Activated naive CD4-positive, alpha-beta T cell treated with anti-CD3 and anti-CD28 coated beads, Interleukin-2, amount 50 U/mL, for 72 hours (primary cell): Measurements from ENCODE around the gene KIAA1143. TPM values are rescaled to one million over a fixed set of nuclear protein-coding genes. Genes with fewer than 3 reads are reported as not detected.

Experiments used
- ATAC-seq, 2 donors: fragments of 150-1000 bp; cut with Tn5 transposase; 2 replicates each; pipeline ENCODE4 v1.10.0; 2021; ENCODE audit warnings: mild to moderate bottlenecking in 2 of 2, moderate library complexity in 2 of 2
- DNase-seq, 2 donors: peaks; one replicate each; pipeline ENCODE4 v3.0.0; 2021 to 2022; ENCODE audit warnings: low spot score in 2 of 2
- H3K27ac Mint-ChIP-seq, 2 donors: one replicate each; pipeline ENCODE4 v1.8.0; 2022; ENCODE audit warnings: mild to moderate bottlenecking in 2 of 2, mixed read lengths in 2 of 2
- H3K36me3 Mint-ChIP-seq, 2 donors: one replicate each; pipeline ENCODE4 v1.8.0; 2022; ENCODE audit warnings: mixed read lengths in 2 of 2
- H3K9me3 Mint-ChIP-seq, 2 donors: one replicate each; pipeline ENCODE4 v1.8.0; 2022; ENCODE audit warnings: mixed read lengths in 2 of 2
- total RNA-seq, 2 donors: library from RNA; stranded (reverse); gene quantifications; one replicate each; pipeline ENCODE4 v1.2.3, GENCODE V29; 2022

KIAA1143 gene
- total RNA-seq, 2 donors from 2014 or later: 20.2 to 31.3 TPM

GRCh38 chr3:44712455-44713075 is 48.9 kb downstream of the KIAA1143 start, which contains the start of gene ZNF502:
Gene ZNF502, plus strand, starts transcription at chr3:44712660. Its CDS starts 7,602 bp downstream, at chr3:44720262.
- H3K9me3 Mint-ChIP-seq: peaks cover 16 to 37% of the 10 kb centered on the region in 2 donors

More at GRCh38 chr3:44712455-44713075, 48.9 kb downstream of the KIAA1143 start, which contains the start of gene ZNF502:
- DNase-seq: peak; percentile 46 to 62
- H3K36me3 Mint-ChIP-seq: peaks cover 52 to 63% of the 10 kb centered on the region in 2 donors
- H3K27ac Mint-ChIP-seq: peak within 1 kb of the TSS; percentile 74 to 89
- peak; percentile 77 to 94 for ATAC-seq

Other genes with a start within 250 kb of the KIAA1143 start
- gene ZKSCAN7, start 206.4 kb downstream of the KIAA1143 start, total RNA-seq: 1 to 10 TPM in 1 of 2 donors, under 1 TPM in 1; 0.97 to 2.4 TPM
- gene ZNF660, start 176.7 kb downstream of the KIAA1143 start, total RNA-seq: 1 to 10 TPM in 1 of 2 donors, under 1 TPM in 1; 0.23 to 1.1 TPM
- 1 to 10 TPM; 8.1 to 9.6 TPM for gene ZNF197, start 136.6 kb downstream of the KIAA1143 start, total RNA-seq
- 1 to 10 TPM; 1.0 to 3.5 TPM for gene ZNF35, start 112.9 kb downstream of the KIAA1143 start, total RNA-seq
- 1 to 10 TPM; 1.1 to 1.5 TPM for gene ZNF502, start 49.0 kb downstream of the KIAA1143 start, total RNA-seq
- 1 to 10 TPM in 1 of 2 donors, under 1 TPM in 1; 0.64 to 1.4 TPM for gene ZNF501, start 32.0 kb downstream of the KIAA1143 start, total RNA-seq
- gene KIF15, start 175 bp upstream of the KIAA1143 start, total RNA-seq: 10 to 100 TPM; 37.8 to 39.5 TPM
- 1 to 10 TPM; 6.2 to 9.4 TPM for gene TMEM42, start 100.3 kb upstream of the KIAA1143 start, total RNA-seq
- not detected for gene TGM4, start 113.0 kb upstream of the KIAA1143 start, total RNA-seq
- 10 to 100 TPM; 21.7 to 40.5 TPM for gene ZDHHC3, start 214.6 kb upstream of the KIAA1143 start, total RNA-seq
- 10 to 100 TPM; 47.8 to 71.1 TPM for gene EXOSC7, start 214.6 kb upstream of the KIAA1143 start, total RNA-seq